DOHH2 (cell line): Measurements from ENCODE around the gene PKM.

Experiments used
- H3F3A ChIP-seq: fragments of 200-600 bp; sonication (generic), shearing (Covaris generic); 2 replicates; pipeline ENCODE4 v1.6.0; 2016; ENCODE audit warnings: antibody characterized with exemption, mild to moderate bottlenecking; ENCODE audit not compliant: control insufficient read depth, insufficient read depth
- H3K27ac ChIP-seq: fragments of 200-600 bp; sonication (generic); 2 replicates; pipeline ENCODE4 v1.5.1; 2014; ENCODE audit warnings: low read depth, mild to moderate bottlenecking, low read length, moderate library complexity
- H3K27me3 ChIP-seq: fragments of 200-600 bp; sonication (generic); 2 replicates; pipeline ENCODE4 v1.6.1; 2014; ENCODE audit warnings: mild to moderate bottlenecking, low read length, mixed read lengths; ENCODE audit not compliant: control insufficient read depth
- H3K36me3 ChIP-seq: fragments of 200-600 bp; sonication (generic); 2 replicates; pipeline ENCODE4 v1.6.1; 2014; ENCODE audit warnings: mild to moderate bottlenecking, low read length, moderate library complexity, mixed read lengths; ENCODE audit not compliant: control insufficient read depth
- H3K4me1 ChIP-seq: fragments of 200-600 bp; sonication (generic); 2 replicates; pipeline ENCODE4 v1.6.1; 2014; ENCODE audit warnings: mild to moderate bottlenecking, low read length, mixed read lengths; ENCODE audit not compliant: control insufficient read depth
- H3K4me2 ChIP-seq: fragments of 200-600 bp; sonication (generic); 2 replicates; pipeline ENCODE4 v1.6.0; 2014; ENCODE audit warnings: mild to moderate bottlenecking, low read length, moderate library complexity
- H3K4me3 ChIP-seq: fragments of 200-600 bp; sonication (generic); 2 replicates; pipeline ENCODE4 v1.5.1; 2014; ENCODE audit warnings: mild to moderate bottlenecking, low read length, mixed read lengths
- H3K79me2 ChIP-seq: fragments of 200-600 bp; sonication (generic); 2 replicates; pipeline ENCODE4 v1.6.1; 2014; ENCODE audit warnings: mild to moderate bottlenecking, low read length, mixed read lengths; ENCODE audit not compliant: control insufficient read depth
- H3K9me2 ChIP-seq: fragments of 200-600 bp; sonication (generic); replicated peaks from 2 replicates; pipeline ENCODE4 v1.6.1; 2014; ENCODE audit warnings: mild to moderate bottlenecking, low read length, mixed read lengths; ENCODE audit not compliant: control insufficient read depth
- H3K9me3 ChIP-seq: fragments of 200-600 bp; sonication (generic); 2 replicates; pipeline ENCODE4 v1.6.1; 2014; ENCODE audit warnings: antibody characterized with exemption, low read length, mixed read lengths; ENCODE audit not compliant: control insufficient read depth, insufficient read depth
- H4K20me1 ChIP-seq: fragments of 200-600 bp; sonication (generic); 2 replicates; pipeline ENCODE4 v1.6.0; 2014; ENCODE audit warnings: low read depth, mild to moderate bottlenecking, antibody characterized with exemption, low read length, moderate library complexity; ENCODE audit not compliant: control insufficient read depth, insufficient read depth
- EZH2phosphoT487 ChIP-seq: fragments of 200-600 bp; sonication (generic); IDR thresholded peaks from 2 replicates; pipeline ENCODE4 v1.6.1; 2017; ENCODE audit warnings: borderline replicate concordance, mild to moderate bottlenecking, antibody characterized with exemption, low read length, moderate library complexity, mixed read lengths
- TF ChIP-seq, protein P1 (sequence below): fragments of 200-600 bp; sonication (generic); IDR thresholded peaks from one replicate; pipeline ENCODE4 v1.5.1; 2014; ENCODE audit warnings: antibody characterized with exemption, mild to moderate bottlenecking, low read depth, low read length; ENCODE audit not compliant: poor library complexity, severe bottlenecking

Gene PKM

DNA sequence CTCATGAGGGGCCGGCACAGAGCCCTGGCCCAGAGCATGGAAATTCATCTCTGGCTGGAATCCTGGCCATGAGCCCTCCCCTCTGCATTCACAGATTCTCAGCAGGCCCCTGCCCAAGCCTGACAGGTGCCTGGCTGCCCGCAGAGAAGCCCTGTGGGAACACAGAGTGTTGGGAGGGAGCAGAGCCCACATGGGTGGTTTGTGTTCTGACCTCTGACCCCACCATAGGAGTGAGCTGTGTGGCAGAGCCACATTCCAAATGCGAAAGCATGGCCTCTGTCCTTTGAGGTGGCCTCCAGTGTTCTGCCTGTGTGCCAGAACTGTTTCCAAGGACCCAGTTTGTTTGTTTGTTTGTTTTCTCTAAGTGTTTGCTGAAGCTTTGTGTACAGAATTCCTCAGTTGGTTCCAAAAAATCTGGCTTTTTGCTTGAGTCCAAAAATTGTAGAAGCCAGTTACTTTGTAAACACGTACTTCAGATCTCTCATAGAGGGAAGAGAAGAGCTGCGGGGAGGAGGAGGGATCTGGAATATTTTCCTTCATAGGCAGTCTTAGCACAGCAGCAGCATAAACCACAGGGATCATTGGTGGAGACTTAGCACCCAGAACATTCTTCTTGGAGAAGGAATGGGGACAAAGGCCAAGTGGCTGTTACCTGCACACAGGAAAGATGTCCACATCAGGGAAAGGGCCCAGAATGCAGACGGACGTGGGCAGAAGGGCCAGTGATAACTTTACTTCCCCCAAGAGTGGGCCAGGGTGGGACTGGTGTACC, 69.4 kb downstream of the PKM start:
- no peaks in the 10 kb centered on the region for H3K4me1 ChIP-seq
- no peaks in the 10 kb centered on the region; the same call in 1 of the 2 replicates for H3K27me3 ChIP-seq
- H3K27ac ChIP-seq, result no peak overlapping the region
- H3K4me2 ChIP-seq, result no peak overlapping the region
- H3K4me3 ChIP-seq, result no peak overlapping the region
- no peaks in the 10 kb centered on the region for H4K20me1 ChIP-seq
- H3K9me3 ChIP-seq, result no peaks in the 10 kb centered on the region
- H3K79me2 ChIP-seq, result no peaks in the 10 kb centered on the region
- no peaks in the 10 kb centered on the region for H3F3A ChIP-seq
- no peaks in the 10 kb centered on the region for H3K36me3 ChIP-seq
- no peaks in the 10 kb centered on the region for H3K9me2 ChIP-seq
- TF ChIP-seq, protein P1, sequence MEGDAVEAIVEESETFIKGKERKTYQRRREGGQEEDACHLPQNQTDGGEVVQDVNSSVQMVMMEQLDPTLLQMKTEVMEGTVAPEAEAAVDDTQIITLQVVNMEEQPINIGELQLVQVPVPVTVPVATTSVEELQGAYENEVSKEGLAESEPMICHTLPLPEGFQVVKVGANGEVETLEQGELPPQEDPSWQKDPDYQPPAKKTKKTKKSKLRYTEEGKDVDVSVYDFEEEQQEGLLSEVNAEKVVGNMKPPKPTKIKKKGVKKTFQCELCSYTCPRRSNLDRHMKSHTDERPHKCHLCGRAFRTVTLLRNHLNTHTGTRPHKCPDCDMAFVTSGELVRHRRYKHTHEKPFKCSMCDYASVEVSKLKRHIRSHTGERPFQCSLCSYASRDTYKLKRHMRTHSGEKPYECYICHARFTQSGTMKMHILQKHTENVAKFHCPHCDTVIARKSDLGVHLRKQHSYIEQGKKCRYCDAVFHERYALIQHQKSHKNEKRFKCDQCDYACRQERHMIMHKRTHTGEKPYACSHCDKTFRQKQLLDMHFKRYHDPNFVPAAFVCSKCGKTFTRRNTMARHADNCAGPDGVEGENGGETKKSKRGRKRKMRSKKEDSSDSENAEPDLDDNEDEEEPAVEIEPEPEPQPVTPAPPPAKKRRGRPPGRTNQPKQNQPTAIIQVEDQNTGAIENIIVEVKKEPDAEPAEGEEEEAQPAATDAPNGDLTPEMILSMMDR, result no peak
- no peak for TF ChIP-seq EZH2phosphoT487

DNA sequence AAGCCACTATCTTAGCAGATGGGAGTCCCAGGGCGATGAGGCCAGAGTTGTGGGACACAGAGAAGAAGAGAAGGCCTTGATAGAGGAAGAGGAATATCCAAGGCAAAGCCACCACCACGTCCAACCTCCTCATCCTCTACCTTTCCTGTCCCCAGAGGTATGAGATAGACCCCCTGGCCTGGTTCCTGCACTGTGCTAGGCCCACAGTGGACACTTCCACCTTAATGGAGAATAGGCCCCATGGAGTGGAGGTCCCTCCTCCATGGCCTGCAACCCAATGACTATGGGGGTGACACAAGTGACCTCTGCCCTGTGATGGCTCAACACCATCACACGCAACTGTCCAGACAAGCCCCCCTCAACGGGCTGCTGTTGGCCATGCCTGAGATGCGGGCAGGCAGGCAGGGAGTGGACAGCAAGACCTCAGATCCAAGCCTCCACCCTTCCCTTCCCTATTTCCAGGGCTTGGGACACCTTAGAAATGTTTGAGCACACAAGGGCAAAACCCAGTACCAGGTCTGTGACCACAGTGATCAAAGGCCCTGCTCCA, 70.2 kb downstream of the PKM start:
- TF ChIP-seq, protein P1, result no peak
- TF ChIP-seq EZH2phosphoT487, result no peak
- Histone ChIP-seq H3K4me1 (peaks cover 5% of the 10 kb centered on the region), H3F3A (no peaks in the 10 kb centered on the region), H3K4me2 (no peak overlapping the region), H4K20me1 (no peaks in the 10 kb centered on the region), H3K9me3 (no peaks in the 10 kb centered on the region), H3K36me3 (no peaks in the 10 kb centered on the region), H3K79me2 (no peaks in the 10 kb centered on the region), H3K27me3 (no peaks in the 10 kb centered on the region; the same call in 1 of the 2 replicates), H3K27ac (no peak overlapping the region), H3K4me3 (no peak overlapping the region), H3K9me2 (no peaks in the 10 kb centered on the region)

DNA sequence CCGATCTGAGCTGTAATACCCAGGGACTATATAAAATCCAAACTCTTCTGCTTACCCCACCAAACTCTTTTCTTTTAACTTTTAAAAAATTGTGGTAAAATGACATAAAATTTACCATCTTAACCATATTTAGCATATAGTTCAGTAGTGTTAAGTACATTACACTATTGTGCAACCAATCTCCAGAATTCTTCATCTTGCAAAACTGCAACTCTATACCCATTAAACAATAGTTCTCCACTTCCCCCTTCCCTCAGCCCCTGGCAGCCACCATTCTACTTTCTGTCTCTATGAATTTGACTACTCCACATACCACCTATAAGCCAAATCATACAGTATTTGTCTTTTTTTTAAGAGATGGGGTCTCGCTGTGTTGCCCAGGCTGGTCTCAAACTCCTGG, 74.1 kb downstream of the PKM start:
- H3K9me2 ChIP-seq, result no peaks in the 10 kb centered on the region
- H3K4me1 ChIP-seq, result peaks cover 10% of the 10 kb centered on the region
- TF ChIP-seq EZH2phosphoT487, result no peak
- TF ChIP-seq, protein P1, result no peak
- H4K20me1 ChIP-seq, result no peaks in the 10 kb centered on the region
- no peak overlapping the region for H3K4me3 ChIP-seq
- no peaks in the 10 kb centered on the region for H3K79me2 ChIP-seq
- H3K27me3 ChIP-seq, result no peaks in the 10 kb centered on the region
- no peaks in the 10 kb centered on the region for H3K9me3 ChIP-seq
- no peaks in the 10 kb centered on the region for H3K36me3 ChIP-seq
- no peak overlapping the region for H3K4me2 ChIP-seq
- H3K27ac ChIP-seq, result no peak overlapping the region
- H3F3A ChIP-seq, result no peaks in the 10 kb centered on the region
